HG03045 (cell line): Measurements from ENCODE around the gene LZTR1.
"Not testable (repeated sequence)": the region's sequence is repeated elsewhere in the genome, so short reads cannot be mapped to it uniquely, and the experiment has no call there.

ENCODE experiments used
- ATAC-seq: cut with Tn5 transposase; IDR thresholded peaks from one replicate; pipeline ENCODE4 v1.9.1; 2021; ENCODE audit warnings: mild to moderate bottlenecking, moderate library complexity; ENCODE audit not compliant: unreplicated experiment

Gene LZTR1

DNA sequence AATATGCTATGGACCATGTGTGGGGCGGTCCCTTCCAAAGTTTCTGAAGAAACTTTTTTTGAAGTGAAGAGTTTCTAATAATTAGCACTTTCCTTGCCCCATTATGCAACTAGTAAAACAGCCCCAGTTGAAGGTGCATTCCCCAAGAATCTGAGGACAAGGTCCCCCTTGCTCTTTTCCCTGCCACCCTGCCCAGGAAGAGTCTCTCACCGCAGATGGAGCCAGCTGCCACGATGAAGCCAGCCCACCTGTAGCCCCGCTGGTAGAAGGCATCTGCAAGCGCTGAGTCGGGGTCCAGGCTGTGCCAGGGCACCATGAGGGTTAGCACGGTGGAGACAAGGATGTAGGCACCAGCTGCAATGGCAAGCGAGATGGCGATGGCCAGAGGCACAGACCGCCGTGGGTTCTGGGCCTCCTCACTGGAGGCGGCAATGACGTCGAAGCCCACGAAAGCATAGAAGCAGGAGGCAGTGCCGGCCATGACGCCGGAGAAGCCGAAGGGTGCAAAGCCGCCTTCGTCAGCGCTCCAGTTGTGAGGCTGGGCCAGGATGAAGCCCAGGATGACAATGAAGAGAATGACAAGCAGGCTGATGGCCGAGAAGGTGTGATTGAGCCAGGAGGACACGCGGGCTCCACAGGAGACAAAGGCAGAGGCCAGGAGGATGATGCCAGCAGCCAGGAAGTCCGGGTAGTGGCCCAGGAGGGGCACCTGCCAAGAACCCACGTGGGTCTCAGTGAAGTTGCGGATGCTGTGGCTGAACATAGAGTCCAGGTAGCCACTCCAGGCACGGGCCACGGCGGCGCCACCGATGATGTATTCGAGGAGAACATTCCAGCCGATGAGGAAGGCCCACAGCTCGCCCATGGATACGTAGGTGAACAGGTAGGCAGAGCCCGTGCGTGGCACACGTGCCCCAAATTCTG, 48.8 kb downstream of the LZTR1 start:
- ATAC-seq: no peak

DNA sequence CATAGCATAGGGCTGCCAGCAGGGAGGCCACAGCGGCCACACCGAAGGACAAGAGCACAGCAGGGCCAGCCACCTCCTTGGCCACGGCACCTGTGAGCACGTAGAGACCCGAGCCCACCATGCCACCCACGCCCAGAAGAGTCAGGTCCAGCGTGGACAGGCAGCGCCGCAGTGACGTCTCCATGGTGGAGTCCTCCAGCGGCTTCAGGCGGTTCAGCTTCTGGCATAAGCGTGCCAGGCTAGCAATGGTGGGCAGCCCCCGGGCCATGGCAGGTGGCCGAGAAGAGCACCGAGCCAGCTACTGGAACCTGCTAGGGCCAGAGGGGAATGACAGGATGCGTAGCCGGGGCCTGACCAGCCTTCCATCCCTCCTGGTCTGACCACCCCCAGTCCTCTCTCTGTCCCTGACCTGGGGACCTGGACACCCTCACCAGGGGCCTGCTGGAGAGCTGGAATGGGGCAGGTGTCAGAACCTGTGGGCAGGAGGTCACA, 49.5 kb downstream of the LZTR1 start:
- no peak for ATAC-seq

DNA sequence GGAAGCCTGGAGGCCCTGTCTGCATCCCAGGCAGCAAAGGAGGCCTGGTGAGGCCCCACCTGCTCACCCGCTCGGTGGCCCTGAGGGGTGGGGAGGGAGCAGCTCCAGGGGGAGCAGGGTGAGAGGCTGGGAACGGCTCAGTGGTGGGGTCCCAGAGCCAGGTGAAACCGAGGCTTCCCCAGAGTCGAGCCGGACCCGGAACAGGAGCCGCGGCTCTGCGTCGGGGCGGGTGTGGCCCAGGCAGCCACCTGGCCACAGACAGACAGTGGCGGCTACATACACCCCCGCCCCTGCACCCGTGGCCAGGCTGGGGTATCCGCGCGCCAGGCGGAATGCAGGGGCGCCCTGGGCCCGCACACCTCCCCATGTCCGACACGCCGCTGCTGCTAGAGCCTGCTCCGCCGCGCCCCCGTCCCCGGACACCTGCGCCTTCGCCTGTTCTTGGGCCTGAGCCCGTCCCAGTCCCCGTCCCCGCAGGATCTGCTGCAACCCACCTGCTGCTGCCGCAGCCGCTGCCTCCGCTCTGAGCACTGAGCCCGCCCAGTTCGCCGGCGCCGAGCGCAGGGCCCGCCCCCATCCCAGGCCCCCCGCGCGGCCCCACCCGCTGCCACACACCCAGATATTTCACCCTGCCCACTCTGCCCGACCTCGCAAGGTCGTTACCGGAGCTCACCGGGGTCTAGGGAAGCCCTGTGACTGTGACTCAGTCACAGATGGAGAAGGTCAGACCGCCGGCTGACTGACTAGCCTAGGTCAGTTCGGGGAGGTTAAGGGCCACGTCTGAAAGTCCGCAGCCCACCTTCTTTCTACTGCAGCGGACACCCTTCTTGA, 50.2 kb downstream of the LZTR1 start, which contains the start of gene SLC7A4:
Gene SLC7A4, minus strand, starts transcription at position 525 of the 831 bp plus-strand sequence. CDS start 749 bp downstream, outside the sequence.
- ATAC-seq: no peak

DNA sequence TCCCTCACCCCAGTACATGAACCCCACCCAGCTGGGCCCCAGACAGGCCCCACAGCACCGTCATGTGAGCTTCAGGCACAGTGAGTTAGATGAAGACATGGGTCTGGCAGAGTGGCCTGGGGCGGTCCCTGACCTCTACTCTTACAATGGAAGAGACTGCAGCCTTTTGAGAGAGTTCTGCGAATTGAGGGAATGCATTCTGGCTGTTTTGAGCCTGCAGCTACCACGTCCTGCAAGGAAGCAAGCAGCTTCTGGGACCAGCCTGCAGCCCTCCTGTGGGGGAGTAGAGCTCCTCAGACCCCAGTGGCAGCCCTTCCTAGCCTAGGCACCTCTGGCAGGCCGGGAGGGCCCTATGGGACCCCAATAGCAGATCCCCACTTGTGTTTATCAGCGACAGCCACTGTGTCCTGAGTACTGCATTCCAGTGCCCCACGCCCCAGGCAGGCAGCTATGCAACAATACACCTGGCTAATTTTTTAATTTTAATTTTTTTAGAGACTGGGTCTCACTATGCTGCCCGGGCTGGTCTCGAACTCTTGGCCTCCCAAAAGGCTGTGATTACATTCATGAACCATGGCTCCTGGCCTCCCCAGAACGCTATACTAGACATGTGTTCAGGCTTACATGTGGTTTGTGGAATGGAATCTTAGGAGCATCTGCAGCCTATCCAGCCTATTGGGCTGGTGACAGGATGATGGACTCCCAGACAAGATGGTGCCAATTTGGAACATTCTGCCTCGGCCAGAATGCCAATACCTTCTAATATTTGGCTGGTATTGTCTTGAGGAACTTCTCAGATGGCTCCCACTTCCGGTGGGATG, 51.0 kb downstream of the LZTR1 start:
- no peak for ATAC-seq

DNA sequence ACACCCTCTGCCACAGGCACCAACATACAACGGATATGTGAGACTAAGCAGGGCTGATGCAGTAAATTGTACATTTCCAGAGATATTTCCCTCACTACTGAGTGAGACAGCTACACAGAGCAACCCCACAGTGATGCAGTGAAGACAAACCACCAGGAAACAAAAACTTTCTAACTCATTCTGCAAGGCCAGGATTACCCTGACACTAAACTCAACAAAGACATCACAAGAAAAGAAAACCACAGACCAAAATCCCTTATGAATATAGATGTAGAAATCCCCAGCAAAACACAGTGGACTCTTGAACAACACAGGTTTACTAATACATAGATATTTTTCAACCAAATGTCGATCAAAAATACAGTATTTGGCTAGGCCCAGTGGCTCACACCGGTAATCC, 51.8 kb downstream of the LZTR1 start:
- ATAC-seq: no peak

DNA sequence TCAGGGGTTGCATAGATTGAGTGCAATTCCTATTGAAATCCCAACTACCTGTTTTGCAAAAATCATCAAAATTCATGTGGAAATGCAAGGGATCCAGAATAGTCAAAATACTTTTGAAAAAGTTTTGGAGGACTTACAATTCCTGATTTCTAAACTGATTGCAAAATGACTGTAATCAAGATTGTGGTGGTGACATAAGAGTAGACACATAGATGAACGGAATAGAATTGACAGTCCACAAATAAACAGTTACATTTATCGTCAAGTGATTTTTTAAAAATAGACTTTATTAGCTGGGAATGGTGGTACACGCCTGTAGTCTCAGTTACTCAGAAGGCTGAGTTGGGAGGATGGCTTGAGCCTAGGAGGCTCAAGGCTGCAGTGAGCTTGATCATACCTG, 52.9 kb downstream of the LZTR1 start:
- ATAC-seq: no peak

DNA sequence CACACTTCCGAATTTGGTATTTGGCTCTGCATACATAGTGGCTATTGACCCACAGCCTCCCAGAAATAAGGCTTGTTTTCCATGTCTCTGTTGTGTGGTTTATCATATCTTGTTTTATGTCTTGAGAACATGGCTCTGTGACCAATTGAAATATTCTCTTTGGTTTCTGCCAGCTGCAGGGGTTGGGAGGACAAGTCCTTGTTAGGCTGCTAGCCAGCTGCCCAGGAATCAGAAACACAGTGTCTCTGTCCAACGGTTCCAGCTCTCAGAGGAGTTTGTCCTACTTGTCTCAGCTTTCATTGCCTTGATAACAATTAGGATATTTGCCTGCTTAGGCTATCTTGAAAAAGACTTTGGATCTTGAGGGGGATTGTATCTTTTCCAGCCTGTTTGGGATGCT, 56.3 kb downstream of the LZTR1 start:
- no peak for ATAC-seq

DNA sequence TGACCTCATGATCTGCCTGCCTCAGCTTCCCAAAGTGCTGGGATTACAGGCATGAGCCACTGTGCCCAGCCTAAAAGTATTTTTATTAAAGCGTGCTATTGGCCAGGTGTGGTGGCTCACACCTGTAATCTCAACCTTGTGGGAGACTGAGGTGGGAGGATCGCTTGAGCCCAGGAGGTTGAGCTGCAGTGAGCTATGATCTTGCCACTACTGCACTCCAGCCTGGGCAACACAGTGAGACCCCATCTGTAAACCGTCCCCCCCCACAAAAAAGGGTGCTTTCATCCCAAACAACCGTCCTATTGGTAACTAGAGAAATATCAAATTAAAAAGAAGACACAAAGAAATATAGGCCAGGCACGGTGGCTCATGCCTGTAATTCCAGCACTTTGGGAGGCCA, 57.1 kb downstream of the LZTR1 start:
- not testable (repeated sequence) for ATAC-seq

DNA sequence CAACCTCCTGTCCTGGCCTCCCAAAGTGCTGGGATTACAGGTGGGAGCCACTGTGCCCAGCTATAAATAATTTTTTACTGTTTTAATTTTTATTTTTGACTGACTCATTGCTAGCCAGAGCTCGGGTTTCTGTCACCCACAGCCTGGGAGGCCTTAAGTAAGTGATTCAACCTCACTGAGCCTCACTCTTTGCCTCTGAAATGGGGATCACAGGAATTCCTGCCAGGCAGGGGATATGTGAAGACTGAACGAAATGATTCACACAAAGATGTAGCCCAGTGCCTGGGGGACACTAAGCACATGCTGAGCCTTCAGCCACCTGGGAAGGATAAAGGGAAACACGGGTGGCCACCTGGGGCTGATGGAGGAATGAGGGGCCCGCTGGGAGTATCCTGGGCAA, 59.8 kb downstream of the LZTR1 start:
- no peak for ATAC-seq

DNA sequence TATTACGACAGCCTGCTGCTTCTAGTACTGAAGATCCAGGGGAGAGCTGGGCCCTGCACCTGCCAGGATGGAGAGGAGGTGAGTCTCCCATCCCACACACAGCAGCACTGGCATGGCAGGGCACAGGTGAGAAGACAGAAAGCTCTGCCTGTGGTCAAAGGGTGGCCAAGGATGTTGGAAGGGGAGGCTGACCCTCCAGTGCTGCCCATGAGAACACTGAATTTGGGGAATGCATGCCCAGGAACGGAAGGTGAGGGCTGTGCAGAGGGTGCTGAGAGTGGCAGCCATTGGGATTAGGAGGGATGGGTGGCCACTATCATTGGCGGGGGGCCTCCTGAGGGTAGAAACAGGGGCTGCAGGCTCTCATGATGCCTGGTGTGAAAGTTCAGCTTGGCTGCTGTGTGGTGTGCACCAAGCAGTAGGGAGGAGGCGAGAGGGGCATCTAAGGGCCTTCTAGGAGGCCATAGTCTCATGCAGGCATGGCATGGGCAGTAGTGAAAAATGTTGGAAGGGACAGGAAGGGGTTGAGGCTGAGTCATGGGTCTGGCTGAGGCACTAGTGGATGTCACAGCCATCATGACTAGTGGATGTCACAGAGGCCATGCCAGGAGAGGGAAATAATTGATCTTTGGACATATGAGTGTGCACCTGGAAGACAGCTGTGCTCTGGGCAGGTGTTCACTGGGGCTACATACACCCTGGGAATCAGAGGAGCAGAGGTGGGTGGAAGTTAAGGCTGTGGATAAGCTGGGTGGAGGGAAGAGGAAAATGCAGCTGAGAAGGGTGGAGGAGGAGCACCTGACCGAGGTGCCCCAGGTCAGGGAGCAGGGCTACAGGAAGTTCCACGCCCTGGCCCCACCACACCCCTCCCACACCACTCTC, 61.1 kb downstream of the LZTR1 start:
- no peak for ATAC-seq

DNA sequence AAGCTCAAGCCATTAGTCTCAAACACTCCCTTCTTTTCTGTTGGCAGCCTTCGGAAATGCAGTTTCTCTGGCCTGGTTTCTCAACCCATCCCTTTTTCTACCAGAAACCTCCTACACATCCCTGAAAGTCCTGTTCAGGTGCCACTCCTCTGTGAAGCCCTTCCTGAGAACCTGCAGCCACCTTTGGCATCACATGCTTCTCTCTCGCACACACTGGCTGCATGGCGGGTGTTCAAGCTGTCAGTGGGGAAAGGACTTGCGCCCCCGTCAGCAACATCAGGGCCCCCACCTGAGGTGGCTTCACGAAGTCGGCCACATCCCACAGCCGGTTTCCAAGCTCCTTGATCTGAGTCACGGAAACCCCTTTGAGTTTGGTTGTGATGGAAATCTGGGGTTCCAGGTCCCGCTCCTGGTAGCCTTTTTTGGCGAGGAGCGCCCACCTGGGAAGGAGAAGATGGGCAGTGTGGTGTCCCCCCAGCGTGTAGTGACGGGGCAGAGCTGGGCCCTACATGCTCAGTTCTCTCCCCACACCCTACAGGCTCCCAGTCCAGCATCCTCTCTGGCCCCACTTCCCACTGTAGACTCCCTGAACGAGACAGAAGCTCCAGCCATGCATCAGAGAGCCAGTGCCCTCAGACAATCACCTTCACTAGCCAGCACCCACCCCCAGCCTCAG, 61.9 kb downstream of the LZTR1 start:
- no peak for ATAC-seq

DNA sequence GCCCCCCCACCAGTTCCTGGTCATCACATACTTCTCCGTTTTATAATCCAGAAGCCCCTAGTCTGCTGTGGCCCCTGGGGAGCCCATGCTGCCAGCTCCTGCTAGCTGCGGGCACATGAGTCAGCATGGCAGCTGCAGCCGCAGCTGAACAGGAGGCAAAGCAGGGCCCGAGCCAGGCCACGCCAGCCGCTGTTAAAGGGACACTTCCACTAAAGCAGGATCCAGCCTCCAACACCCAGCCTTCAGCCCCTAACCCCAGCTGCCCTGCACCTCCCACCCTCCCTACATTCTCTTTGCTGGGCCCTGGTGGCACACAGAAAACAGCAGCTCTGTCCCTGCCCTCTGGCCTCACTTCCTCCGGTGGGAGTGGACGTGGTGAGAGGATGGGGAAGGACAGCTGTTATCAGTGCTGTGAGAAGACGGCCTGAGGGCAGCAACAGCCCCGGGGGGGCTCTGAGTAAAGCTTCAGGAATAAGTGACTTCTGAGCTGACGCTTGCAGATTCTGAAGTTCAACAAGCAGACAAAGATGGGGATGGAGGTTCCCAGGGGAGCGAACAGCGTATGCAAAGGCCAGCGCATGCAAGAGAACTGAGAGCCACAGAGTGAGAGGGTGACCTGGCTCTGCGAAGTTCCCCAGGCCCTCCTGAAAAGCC, 63.0 kb downstream of the LZTR1 start:
- no peak for ATAC-seq

DNA sequence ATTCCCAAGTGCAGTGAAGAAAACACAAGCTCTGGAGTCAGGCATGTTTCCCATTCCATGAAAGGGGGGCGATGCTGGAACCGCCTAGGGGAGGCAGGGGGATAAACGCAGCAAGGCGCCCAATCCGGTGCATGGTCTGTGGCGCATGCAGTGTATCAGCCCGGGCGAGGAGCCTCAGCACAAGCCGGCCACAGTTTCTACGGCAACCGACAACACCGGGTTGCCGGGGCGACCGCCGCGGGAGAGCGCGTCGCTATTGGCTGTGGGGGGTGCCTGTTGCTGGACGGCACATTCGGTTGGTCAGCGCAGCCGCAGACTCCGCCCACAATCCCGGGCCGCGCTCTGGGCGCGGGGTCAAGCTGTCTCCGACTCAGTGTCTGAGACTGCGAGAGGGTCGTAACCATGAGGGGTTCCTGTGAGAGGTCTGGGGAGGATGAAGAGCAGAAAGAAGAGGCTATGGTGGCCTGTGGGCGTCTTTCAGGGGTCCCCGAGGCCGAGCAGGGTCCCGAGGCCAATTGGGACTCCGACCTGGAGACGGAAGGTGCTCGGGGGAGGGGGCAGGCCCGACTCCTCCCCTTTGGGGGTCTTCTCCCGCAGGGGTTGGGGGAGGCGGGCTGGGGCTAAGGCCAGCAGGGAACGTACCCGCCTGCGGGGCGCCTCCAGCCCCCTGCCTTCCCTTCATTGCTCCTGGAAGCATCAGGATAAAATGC, 63.6 kb downstream of the LZTR1 start, which contains the start of gene LRRC74B:
Gene LRRC74B, plus strand, starts transcription at position 362 of the 710 bp plus-strand sequence. Its CDS starts 41 bp downstream, at position 403.
- peak; percentile 68 for ATAC-seq

DNA sequence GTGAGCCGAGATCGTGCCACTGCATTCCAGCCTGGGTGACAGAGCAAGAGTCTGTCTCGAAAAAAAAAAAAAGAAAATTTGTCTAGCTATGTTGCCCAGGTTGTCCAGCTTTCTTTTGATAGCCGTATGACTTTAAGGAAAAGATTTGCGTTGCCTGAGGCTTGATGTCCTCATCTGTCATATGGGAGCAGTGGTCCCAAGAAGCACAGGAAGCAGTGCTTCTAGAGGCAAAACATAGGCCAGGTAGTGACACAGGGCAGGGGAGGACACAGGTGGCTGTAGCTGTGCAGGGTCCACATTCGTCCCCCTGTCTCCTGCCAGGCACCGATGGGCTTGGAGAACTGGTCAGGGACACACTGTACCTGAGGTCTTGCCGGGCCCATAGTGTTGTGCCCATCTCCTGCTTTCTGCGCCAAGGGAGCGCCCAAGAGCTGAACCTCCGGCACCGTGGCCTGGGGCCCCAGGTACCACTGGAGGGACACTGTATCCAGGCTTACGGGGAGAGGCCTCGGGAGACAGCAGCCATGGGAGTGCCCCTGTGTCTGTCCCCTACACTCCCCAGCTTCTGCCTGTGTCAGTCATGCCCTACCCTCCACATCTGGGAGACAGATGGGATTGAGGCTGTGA, 65.1 kb downstream of the LZTR1 start:
- no peak for ATAC-seq

DNA sequence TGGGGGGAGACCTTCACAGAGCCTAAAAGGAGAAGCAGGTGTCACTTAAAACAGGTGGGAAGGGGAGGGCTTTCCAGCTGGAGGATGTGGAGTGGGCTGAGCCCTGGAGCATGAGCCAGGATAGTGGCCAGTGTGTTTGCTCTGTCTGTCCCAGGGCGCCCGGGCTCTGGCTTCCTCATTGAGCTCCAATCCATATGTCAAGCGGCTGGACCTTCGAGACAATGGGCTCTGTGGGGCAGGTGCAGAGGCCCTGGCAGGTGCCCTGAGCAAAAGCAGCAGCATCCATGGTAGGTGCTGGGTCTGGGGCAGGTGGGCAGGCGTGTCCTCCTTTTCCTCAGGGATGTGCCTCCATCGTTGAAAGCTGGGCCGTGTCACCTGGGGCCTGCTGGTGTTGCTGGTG, 65.6 kb downstream of the LZTR1 start:
- ATAC-seq: no peak

DNA sequence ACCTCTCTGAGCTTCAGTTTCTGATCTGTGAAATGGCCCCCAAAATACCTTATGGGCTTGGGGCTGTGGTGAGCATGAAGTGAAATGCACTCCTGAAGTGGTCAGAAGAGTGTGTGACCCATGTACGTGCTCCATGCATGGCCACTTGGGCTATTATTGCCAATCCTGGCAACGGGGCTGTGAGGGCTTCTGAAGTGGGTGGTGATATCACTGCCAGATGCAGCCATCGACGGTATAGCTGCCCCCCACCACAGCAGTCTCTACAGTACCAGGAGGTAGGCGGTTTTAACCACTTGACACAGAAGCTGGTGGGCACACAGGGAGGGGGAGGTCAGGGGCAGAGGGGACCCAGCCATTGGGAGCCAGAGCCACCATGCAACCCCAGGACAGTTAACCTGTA, 66.4 kb downstream of the LZTR1 start:
- ATAC-seq: not testable (repeated sequence)
